ENCODE data around the gene MALT1.

Gene MALT1

GRCh38 chr18:58666176-58666575 is 5.1 kb upstream of the MALT1 start:
- TF ChIP-seq, protein P1, sequence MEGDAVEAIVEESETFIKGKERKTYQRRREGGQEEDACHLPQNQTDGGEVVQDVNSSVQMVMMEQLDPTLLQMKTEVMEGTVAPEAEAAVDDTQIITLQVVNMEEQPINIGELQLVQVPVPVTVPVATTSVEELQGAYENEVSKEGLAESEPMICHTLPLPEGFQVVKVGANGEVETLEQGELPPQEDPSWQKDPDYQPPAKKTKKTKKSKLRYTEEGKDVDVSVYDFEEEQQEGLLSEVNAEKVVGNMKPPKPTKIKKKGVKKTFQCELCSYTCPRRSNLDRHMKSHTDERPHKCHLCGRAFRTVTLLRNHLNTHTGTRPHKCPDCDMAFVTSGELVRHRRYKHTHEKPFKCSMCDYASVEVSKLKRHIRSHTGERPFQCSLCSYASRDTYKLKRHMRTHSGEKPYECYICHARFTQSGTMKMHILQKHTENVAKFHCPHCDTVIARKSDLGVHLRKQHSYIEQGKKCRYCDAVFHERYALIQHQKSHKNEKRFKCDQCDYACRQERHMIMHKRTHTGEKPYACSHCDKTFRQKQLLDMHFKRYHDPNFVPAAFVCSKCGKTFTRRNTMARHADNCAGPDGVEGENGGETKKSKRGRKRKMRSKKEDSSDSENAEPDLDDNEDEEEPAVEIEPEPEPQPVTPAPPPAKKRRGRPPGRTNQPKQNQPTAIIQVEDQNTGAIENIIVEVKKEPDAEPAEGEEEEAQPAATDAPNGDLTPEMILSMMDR (IDR thresholded peaks at IDR 0.05; ENCODE audit: low read depth, low read length) = no peak
- H3K4me3 ChIP-seq (replicated peaks in 1 of 2; ENCODE audit: low read depth in 2 of 2, low read length in 2 of 2) = no peak overlapping the region
- DNase-seq (ENCODE audit: low read depth in 2 of 2) = no peak

- H3K4me3 ChIP-seq (replicated peaks in 1 of 2; ENCODE audit: low read depth in 2 of 2, low read length in 2 of 2) = no peak overlapping the region
- TF ChIP-seq, protein P1 (IDR thresholded peaks at IDR 0.05; ENCODE audit: low read depth, low read length) = no peak
- DNase-seq (ENCODE audit: low read depth in 2 of 2) = no peak
Observed at GRCh38 chr18:58668211-58668610, 3.1 kb upstream of the MALT1 start.

GRCh38 chr18:58668897-58669296 is 2.4 kb upstream of the MALT1 start:
- TF ChIP-seq, protein P1 (IDR thresholded peaks at IDR 0.05; ENCODE audit: low read depth, low read length) = no peak
- H3K4me3 ChIP-seq (replicated peaks in 1 of 2; ENCODE audit: low read depth in 2 of 2, low read length in 2 of 2) = no peak overlapping the region
- peak in 1 of 2 donors; percentile 59 for DNase-seq (ENCODE audit: low read depth in 2 of 2)

GRCh38 chr18:58669731-58670378 is 1.4 kb upstream of the MALT1 start:
- TF ChIP-seq, protein P1 (IDR thresholded peaks at IDR 0.05; ENCODE audit: low read depth, low read length) = no peak
- peak in 1 of 2 donors; percentile 65 for DNase-seq (ENCODE audit: low read depth in 2 of 2)
- no peak overlapping the region for H3K4me3 ChIP-seq (replicated peaks in 1 of 2; ENCODE audit: low read depth in 2 of 2, low read length in 2 of 2)

DNA sequence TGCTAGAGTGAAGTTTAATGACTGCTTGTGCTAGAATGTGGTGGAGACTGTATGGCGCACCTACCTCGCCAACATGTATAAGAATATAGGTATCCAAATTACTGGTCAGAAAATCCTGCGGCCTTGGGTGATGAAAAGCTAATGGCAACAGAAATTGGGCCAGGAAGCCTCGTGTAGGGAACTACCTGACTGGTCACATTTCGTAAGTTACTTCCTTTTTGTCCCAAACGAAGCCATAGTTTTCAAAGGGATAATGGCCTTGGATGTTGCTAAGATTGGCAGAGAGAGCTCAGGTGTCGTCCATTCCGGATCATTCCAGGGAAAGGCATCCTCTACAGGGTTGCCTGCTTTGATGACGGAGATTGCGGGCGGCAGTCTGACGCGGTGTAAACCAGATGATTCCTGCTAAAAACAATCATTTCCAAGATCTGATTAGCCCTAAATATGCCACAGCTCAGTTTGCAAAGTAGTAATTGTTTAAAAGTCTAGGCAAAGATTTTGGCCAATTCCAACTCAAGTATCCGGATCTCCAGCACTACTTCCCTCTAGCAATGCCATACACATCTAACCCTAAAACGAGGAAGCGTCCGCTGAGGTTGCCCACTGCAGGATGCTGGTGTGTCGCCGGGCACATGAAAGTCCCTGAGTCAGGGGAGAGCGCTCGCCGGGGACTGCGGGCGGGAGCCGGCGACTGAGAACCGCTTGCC is 708 bp upstream of the MALT1 start:
- peak overlapping the region; percentile 57 to 71 for H3K4me3 ChIP-seq (replicated peaks in 1 of 2; ENCODE audit: low read depth in 2 of 2, low read length in 2 of 2)
- TF ChIP-seq, protein P1 (IDR thresholded peaks at IDR 0.05; ENCODE audit: low read depth, low read length) = no peak
- DNase-seq (ENCODE audit: low read depth in 2 of 2) = no peak

DNA sequence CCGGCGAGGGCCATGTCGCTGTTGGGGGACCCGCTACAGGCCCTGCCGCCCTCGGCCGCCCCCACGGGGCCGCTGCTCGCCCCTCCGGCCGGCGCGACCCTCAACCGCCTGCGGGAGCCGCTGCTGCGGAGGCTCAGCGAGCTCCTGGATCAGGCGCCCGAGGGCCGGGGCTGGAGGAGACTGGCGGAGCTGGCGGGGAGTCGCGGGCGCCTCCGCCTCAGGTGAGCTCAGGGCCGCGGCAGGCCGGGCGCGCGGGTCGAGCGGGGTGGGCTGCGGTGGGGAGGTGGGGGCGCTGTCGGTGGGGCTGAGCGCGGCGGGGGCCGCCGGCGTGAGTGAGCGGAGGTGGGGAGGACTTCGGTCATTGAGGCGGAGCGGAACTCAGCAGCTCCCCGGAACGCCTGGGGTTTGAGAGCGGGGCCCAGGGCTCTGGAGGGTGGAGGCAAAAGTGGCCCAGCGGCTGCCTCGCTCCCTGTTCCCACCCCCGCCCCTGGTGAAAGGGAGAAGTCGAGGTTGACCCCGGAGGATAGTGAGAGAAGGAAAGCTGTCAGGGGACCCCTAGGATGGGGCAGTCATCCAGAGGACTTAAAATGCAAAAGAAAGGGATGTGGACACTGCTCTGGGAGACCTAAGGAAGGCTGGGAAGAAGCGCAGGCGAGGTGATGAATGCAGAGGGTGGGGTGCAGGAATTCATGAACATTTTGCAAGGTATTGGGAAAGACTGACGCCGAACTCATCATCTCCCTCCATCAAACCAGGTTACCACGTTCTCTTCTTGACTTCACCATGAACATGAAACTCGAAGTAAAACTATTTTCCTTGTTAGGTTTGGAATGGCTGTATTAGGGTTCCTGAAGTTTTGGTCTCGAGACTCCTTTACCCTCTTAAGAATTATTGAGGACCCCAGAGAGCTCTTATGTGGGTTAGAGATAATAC is 633 bp downstream of the MALT1 start:
- TF ChIP-seq, protein P1 (IDR thresholded peaks at IDR 0.05; ENCODE audit: low read depth, low read length) = no peak
- peak overlapping the region; percentile 71 to 78 for H3K4me3 ChIP-seq (replicated peaks in 1 of 2; ENCODE audit: low read depth in 2 of 2, low read length in 2 of 2)
- DNase-seq (ENCODE audit: low read depth in 2 of 2) = peak; percentile 42 to 60

Data from cardiac fibroblast (primary cell).